GM19035 (cell line): ENCODE measurements around the gene KAT8.
A peak's percentile ranks its signal among the peaks of the same experiment; 100 is the strongest.
"Not testable (repeated sequence)": the region's sequence is repeated elsewhere in the genome, so short reads cannot be mapped to it uniquely, and the experiment has no call there.

ENCODE experiments used
- ATAC-seq: cut with Tn5 transposase; IDR thresholded peaks from one replicate; pipeline ENCODE4 v1.9.1; 2021; ENCODE audit not compliant: unreplicated experiment

Gene KAT8

DNA sequence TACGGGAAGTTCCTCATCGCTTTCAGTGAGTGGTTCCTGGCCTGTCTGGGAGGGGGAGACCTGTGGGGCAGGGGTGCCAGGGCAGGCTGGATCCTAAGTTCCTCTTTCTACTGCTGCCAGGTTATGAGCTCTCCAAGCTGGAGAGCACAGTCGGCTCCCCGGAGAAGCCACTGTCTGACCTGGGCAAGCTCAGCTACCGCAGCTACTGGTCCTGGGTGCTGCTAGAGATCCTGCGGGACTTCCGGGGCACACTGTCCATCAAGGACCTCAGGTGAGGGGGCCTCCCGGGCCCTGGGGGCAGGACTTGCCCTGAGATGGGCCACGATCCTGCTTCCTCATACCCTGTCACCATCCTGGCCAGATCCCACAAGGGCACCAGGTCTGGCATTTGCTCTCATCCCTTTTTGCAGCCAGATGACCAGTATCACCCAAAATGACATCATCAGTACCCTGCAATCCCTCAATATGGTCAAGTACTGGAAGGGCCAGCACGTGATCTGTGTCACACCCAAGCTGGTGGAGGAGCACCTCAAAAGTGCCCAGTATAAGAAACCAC, 12.9 kb downstream of the KAT8 start:
- ATAC-seq, result no peak

DNA sequence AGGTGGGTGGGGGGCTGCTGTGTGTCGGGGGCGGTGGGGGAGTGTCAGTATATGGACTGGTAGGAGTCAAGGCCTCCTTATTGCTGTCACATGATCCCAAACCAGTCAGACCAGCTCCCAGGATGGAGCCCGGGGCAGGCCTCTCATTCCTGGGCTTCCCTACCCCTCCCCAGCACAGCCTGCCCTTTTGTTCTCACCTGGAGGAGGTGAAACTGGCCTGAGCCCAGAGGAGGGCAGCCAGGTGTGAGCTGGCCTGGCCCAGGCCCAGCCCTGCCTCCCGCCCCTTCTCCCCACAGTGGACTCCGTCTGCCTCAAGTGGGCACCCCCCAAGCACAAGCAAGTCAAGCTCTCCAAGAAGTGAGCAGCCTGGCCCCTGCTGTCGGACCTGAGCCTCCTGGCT, 13.4 kb downstream of the KAT8 start:
- no peak for ATAC-seq

DNA sequence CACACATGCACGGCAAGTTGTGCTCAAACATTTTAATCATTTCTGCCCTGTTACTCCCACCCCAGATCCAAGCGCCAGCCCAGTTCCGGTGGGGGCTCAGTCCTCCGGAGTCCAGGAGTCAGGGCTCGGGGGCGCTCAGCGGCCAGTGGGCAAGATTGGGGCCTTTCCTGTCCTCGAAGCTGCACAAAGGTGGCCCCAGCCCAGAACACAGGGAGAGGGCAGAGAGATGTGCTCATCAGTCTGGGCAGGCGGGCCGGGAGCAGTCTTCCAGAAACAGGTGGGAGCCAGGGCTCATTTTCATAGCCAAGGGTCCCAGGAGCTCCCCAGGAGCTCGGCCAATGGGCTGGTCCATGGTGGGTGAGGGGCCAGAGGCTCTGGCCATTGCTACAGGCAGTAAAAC, 14.0 kb downstream of the KAT8 start:
- no peak for ATAC-seq

DNA sequence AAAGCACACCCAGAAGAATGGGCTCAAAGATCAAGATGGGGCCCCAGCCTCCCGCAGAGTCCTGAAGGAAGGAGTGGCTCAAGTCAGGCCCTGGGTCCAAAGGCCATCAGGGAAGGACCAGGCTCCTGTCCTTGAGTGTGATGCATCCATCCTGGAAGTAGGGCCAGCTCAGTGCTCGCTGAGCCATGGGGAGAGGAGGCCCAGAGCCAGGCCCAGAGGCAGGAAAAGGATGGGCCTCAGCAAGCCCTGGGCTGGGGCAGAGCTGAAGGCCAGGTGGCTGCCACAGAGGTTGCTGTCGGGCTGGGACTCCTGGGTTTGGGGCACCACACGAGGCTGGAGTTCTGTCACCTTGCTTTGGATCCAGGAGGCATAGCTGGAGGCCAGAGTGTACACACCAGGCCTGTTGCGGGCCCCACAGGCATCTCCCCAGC, 14.4 kb downstream of the KAT8 start:
- no peak for ATAC-seq

DNA sequence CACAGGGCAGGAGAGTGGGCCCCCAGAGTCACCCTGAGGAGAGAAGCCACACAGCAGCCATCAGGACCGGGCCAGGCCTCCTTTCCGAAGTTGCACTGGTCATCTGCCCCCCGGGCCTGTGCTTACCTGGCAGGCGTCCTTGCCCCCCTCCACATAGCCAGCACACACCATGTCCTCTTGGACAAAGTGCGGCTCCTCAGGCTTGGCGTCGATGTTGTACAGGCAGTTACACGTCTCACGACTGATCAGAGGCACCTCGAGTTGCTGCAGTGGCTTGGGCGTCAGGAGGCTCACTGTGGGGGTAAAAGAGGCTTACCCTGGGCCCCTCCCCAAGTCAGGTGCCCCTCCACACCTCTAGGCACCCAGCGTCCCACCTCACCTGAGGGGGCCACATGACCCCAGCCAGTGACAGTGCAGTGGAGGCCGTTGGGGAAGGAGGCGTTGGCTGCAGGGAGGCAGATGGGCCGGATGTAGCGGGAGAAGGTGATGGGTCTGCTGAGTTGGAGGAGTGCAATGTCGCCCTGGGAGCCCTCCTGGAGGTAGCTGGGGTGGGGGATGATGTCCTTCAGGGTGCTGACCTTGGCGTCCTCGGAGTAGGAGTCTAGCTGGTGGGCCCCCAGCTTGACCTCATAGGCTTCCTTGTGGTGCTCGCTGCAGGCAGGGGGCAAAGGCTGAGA, 15.0 kb downstream of the KAT8 start:
- no peak for ATAC-seq

DNA sequence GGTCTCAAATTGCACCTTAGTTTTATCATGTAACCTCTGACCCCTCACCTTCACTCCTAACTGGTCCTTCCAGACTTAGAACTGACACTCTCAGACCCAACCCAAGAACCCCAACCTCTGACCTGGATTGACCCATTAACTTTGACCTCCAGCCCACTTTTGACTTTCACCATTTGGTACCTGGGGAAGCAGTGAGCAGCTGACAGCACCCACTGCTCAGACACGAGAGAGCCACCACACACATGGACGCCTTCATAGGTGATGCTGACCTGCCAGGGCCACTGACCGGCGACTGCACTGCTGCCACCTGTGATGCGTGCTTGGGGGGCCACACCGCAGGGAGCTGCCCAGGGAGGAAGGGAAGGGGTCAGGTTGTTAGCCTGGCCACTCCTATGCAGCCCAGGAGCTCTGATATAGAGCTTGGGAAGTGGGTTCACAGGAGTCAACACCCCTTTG, 15.6 kb downstream of the KAT8 start:
- ATAC-seq, result no peak

DNA sequence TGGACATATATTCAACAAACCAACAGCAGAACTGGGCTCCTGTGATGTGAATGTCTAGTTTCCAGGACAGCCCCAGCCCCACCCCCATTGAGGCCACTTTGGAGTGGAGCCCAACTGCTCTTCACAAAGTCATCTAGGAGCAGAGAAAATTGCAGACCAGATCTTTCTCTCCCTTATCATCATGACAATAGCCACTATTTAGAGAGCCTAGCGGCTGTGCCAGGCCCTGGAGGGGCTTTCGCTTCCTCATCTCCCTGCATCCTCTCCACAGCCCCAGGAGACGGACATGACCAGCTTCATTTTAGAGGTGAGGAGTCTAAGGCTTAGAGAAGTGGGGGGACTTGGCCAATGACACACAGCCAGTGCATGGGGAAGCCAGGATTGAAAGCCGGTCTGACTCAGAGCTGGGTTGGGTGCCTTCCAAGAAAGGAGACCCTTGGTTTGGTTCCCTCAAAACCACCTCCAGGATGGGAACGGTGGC, 16.7 kb downstream of the KAT8 start:
- no peak for ATAC-seq

DNA sequence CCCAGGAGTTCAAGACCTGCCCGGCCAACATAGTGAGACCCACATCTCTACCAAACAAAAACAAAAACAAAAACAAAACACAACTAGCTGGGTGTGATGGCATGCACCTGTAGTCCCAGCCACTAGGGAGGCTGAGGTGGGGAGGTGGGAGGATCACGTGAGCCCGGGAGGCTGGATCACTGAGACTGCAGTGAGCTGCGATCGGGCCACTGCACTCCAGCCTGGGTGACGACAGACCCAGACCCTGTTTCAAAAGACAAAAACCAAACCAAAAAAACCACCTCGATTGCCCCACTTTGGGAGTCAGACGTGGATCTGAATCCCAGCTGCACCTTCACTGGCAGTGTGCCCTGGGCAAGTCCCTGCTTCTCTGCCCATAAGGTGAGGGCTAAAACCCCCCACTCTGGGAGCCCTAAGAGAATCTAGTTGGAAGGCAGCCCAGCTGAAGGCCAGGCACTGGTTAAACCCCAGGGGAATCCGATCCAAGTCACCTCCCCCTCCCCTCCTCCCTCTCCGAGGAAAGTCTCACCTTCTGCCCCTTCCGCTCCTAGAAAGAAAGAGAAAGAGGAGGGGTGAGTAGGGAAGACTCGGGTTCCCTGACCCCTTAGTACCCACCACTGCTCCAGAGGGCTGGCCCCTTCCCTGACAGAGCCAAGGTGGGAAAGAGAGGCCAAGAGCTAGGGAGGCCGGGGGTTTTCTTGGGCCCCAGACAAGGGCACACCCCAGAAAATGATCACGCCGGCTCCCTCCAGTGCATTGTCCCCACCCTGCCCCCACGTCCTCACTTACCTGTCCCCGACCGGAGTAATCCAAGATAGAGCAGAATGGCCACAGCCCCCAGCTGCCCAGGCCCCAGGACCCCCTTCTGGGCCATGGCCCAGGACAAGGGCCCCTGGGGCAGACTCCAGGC, 17.4 kb downstream of the KAT8 start:
- ATAC-seq, result no peak

DNA sequence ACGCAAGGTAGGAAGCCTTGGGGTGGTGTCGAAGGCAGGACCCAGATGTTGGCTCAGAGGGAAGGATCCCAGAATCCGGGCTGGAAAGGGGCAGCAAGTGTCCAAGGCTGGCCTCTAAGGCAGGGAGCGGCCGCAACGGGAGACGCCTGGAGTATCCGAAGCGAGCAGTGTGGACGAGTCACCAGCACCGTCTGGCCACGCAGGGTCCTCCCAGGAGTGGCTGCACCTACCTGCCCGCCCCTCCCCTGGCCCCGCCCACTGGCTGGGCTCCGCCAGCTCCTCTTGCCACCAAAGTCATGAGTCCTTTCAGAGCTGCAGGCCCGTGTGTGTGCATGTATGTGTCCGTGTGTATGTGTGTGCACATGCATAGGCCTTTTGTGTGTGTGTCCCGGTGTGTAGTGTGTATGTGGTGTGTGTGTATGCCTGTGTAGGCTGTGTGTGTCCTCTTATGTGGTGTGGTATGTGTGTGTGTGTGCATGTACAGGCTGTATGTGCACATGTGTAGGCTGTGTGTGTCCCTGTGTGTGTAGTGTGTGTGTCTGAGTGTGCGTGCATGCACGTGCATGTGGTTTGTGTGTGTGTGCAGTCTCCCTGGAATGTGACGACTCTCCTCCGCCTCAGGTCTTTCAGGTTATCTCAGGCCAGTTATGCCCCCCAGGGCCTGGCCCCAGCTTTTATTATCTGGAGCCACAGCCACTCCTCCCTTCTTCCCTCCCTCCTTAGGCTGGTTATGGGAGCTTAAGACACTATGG, 18.2 kb downstream of the KAT8 start, which contains the start of gene PRSS8:
Gene PRSS8, minus strand, starts transcription at position 193 of the 752 bp plus-strand sequence. CDS start 229 bp downstream, outside the sequence.
- ATAC-seq, result no peak

DNA sequence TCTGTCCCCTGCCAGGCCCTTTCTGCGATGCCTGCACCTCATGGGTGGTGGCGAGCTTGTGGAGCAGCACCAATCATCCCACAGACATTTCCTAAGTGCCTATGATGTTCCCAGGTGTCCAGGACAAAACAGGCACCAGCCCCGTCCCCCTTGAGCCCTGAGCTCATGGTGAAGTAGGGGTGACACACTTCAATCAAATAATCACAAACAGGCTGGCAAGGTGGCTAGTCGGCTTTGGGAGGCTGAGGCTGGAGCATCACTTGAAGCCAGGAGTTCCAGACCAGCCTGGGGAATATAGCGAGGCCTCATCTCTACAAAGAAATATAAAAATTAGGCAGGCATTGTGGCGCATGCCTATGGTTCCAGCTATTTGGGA, 18.8 kb downstream of the KAT8 start:
- ATAC-seq, result no peak

DNA sequence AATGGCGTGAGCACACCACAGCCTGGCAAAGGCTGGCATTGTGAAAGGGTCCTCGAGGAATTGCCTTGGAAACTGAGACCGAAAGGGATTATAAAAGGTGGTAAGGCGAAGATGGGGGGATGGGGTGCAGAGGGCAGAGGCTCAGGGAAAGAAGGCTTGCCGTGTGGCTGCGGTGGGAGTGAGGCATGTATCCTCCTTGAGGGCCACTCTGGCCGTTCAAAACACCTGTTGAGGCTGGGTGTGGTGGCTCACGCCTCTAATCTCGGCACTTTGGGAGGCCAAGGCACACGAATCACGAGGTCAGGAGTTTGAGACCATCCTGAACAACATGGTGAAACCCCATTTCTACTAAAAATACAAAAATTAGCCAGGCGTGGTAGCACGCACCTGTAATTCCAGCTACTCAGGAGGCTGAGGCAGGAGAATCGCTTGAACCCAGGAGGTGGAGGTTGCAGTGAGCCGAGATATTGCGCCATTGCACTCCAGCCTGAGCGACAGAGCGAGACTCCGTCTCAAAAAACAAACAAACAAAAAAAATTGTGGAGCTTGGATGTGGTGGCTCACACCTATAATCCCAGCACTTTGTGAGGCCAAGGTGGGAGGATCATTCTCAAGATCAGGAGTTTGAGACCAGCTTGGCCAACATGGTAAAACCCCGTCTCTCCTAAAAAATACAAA, 19.5 kb downstream of the KAT8 start:
- ATAC-seq, result not testable (repeated sequence)

DNA sequence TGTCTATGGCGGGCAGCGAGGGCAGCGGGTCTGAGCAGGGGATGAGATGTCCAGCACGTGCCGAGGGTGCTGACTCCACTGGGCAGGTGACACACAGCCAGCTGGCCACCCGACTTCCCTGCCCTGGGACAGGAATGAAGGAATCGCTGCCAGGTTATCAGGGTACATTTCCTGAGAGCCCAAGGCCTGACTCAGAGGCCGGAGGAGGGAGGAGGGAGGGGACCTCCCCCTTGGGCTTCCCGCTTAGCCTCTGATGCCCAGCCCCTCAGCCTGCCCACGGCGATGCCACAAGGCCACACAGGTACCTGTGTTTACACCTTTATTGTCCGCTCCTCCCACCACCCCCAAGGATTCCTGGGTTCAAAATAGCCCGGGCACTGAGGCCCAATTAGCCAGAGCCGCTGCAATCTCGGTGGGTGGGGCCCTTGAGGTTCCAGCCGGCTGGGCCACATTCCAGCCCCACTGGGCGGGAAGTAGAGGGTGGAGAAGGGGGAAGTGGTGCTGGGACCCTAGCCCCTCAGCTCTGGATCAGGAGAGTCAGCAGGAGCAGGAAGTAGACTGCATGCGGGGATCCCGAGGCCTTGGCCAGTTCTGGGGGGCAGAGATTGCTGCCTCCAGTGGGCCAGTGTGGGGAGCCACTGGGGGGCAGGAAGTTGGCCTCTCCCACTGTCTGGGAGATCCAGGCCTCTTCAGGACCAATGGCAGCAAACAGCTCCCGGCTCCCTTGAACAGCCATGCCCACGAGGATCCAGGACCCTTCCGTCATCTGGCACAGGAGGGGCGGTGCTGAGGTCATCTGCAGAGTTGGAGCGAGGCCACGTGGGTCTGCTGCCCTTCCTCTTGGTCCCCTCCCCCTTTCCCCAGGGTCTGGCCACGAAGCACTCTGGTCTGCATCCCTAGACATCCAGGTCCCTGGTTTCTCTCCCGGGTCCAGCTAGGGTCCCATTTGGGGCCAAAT, 21.4 kb downstream of the KAT8 start:
- ATAC-seq, result no peak

DNA sequence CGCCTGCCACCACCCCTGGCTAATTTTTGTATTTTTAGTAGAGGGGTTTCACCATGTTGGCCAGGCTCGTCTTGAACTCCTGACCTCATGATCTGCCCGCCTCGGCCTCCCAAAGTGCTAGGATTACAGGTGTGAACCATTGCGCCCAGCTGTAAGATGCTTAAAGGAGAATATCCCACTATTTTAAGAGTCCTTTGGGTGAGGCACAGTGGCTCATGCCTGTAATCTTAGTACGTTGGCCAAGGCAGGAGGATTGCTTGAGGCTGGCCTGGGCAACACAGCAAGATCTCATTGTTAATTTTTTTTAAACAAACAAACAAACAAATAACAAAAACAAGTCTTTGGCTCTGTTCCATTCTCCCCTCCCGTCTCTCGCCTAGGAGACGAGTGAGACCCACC, 23.6 kb downstream of the KAT8 start:
- not testable (repeated sequence) for ATAC-seq

DNA sequence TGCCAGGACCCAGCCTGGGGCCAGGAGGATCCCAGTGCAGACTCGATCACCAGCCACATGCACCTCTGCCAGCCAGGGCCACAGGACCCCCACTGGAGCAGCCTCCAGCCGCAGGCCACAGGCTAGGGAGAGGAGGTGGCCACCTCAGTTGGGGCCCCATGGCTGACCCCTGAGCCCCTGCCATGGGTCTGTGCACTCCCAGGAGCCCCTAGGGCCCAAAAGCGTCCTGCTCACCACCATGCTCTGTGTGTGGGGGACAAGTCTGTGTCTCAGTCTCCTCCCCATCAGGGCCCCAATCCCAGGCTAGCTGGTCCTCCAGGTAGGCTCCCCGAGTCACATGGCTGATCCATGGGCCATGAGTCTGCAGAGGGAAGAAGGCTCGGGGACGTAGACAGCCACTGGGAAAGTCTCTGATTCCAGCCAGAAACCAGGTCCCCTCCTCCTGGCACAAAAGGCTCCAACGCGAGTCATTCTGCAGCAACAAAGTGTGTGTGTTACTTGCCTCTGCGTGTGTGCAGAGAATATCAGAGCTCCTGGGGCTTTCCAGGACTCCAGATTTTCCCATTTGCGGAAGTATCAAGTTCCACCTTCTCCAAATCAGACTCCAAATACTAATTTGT, 24.1 kb downstream of the KAT8 start:
- no peak for ATAC-seq

DNA sequence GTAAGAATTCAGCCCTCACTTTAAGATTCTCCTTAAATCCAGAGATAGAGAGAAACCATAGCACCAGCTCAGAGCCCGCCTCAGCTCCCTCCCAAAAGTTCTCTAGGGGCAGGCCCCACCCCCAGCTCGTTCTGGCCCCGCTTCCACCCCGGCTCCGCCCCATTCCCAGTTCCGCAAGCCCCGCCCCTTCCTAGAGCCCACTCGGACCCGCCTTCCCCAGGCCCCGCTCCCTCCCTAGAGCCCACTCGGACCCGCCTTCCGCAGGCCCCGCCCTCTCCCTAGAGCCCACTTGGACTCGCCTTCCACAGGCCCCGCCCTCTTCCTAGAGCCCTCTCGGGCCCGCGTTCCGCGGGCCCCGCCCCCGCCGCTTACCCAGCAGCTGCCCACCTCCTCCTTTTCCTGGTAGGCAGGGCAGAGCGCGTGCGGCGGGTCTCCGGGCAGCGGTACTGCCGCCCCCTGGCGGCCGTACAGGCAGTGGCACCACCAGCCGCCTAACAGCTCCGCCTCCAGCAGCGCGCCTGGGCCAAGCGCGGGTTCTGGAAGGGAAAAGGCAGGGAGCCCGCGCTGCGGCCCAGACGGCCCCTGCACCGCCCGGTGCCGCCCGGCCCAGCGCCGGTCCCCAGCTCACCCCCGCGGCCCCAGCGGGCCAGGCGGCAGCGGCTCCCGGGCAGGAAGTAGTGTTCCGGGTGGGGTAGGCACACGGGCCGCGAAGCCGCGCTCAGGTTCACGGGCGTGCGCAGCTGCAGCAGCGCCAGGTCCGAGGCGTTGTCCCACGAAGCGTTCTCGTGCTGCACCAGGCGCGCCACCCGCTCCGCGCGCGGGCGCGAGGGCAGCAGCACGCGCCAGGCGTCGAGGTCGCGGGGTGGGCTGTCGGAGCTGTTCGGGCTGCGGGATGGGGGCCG, 24.9 kb downstream of the KAT8 start:
- ATAC-seq, result peak; percentile 90

DNA sequence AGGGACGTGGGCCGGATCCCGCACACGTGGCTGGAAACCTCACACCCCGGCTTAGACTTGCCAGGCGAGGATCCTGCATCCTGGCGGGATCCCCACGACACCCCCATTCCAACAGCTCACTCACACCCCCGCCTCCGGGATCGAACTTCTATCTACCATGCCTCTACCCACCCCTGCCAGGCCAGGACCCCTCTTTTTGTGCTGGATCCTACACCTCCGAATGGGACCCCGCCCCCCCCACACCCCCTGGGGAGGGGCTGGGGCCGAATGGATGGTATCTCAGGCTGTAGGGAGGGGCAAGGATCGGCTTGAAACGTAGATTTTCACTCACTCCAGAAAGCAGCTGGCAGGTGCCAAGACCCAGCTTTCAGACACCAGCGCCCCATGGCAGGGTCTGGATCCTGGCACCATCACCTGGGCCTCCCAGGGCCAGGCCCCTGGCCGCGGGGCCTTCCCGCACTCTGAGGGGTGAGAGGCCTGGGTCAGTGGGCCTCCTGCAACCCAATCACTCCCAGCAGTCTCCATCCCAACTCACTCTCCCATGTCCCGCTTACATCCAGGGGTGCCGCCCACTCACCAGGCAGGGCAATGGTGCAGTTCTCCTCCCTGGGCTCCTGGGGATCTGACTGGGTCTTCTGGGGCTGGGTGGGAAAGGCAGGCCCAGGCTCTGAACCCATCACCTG, 25.7 kb downstream of the KAT8 start:
- no peak for ATAC-seq

DNA sequence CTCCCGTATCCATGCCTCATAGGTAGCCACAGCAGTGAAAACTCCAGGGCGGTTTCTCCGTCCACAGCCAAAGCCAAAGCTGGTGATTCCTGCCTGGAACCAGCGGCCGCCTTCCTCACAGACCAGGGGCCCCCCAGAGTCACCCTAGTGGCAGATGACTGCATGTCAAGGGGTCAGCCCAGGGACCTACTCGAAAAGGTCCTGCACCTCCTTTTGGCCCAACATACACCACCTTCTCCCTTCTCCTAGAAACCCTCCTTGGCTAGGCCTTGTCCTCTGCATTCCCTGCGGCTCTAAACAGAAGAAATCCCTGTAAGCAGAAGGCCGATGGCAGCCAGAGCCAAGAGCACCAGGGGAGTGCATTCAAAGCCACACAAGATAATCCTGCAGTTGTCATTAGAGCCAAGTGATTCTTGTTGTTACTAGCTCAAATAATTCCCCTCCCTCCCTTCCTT, 26.3 kb downstream of the KAT8 start:
- no peak for ATAC-seq
